NCI-H1694 (cell line): ENCODE results near the gene FOXP4.

Source experiments
- DNase-seq: peaks from one replicate; lab custom pipeline; 2025; lab: John Stamatoyannopoulos, UW

FOXP4 gene

GRCh38 chr6:41585605-41586004, 39.4 kb downstream of the FOXP4 start:
- no peak for DNase-seq

GRCh38 chr6:41586252-41587007, 40.2 kb downstream of the FOXP4 start:
- DNase-seq: peak; percentile 62

GRCh38 chr6:41587131-41587879, 41.1 kb downstream of the FOXP4 start:
- peak; percentile 53 for DNase-seq

- no peak for DNase-seq
These were observed 41.9 kb downstream of the FOXP4 start for GRCh38 chr6:41588111-41588510.

GRCh38 chr6:41589223-41589622, 43.0 kb downstream of the FOXP4 start:
- no peak for DNase-seq

- DNase-seq: no peak
These were observed 43.7 kb downstream of the FOXP4 start for GRCh38 chr6:41589636-41590622.

- DNase-seq: no peak
These were observed 44.9 kb downstream of the FOXP4 start for GRCh38 chr6:41591122-41591521.

GRCh38 chr6:41591859-41592502, 45.8 kb downstream of the FOXP4 start:
- DNase-seq: peak; percentile 72

GRCh38 chr6:41593406-41593805, 47.2 kb downstream of the FOXP4 start:
- DNase-seq: no peak

- DNase-seq: no peak
These were observed 47.7 kb downstream of the FOXP4 start for GRCh38 chr6:41593839-41594238.

GRCh38 chr6:41594326-41594725, 48.1 kb downstream of the FOXP4 start:
- DNase-seq: no peak

- no peak for DNase-seq
These were observed 48.6 kb downstream of the FOXP4 start for GRCh38 chr6:41594766-41595165.

- DNase-seq: no peak
These were observed 49.0 kb downstream of the FOXP4 start for GRCh38 chr6:41595166-41595565.

GRCh38 chr6:41596096-41596685, 50.0 kb downstream of the FOXP4 start:
- DNase-seq: no peak

- DNase-seq: no peak
These were observed 50.6 kb downstream of the FOXP4 start for GRCh38 chr6:41596807-41597206.

- DNase-seq: no peak
These were observed 51.2 kb downstream of the FOXP4 start for GRCh38 chr6:41597246-41598000.

GRCh38 chr6:41598670-41599014, 52.5 kb downstream of the FOXP4 start:
- no peak for DNase-seq

GRCh38 chr6:41599015-41599851, 53.1 kb downstream of the FOXP4 start:
- no peak for DNase-seq

- DNase-seq: no peak
These were observed 53.8 kb downstream of the FOXP4 start for GRCh38 chr6:41599852-41600445.
